Upper lobe of left lung (tissue), 4 donors: ENCODE measurements around the gene SETDB1.

Source experiments
- CTCF ChIP-seq, 6 experiments: fragments of 450-650 bp in 4 of 6; fragments of 200-600 bp in 2 of 6; sonication (generic) in 2 of 6; IDR thresholded peaks; one replicate each; pipeline ENCODE4 v1.5.1; 2016 to 2019; ENCODE audit warnings: antibody characterized with exemption in 6 of 6
- EP300 ChIP-seq, 4 donors: sonication (generic); formaldehyde crosslinking; IDR thresholded peaks; one replicate each; pipeline ENCODE4 v1.5.1; 2017; ENCODE audit warnings: antibody characterized with exemption in 4 of 4, control low read depth in 2 of 4
- POLR2A ChIP-seq, 4 donors: fragments of 450-650 bp; IDR thresholded peaks; one replicate each; pipeline ENCODE4 v1.5.1; 2016 to 2017; ENCODE audit warnings: antibody characterized with exemption in 4 of 4, mild to moderate bottlenecking in 2 of 4
- POLR2AphosphoS5 ChIP-seq, 2 donors: sonication (generic); formaldehyde crosslinking; IDR thresholded peaks; one replicate each; pipeline ENCODE4 v1.5.1; 2017; ENCODE audit warnings: antibody characterized with exemption in 2 of 2

- TF ChIP-seq CTCF (IDR thresholded peaks at IDR 0.05) (no peak), POLR2A (IDR thresholded peaks at IDR 0.05) (no peak), POLR2AphosphoS5 (IDR thresholded peaks at IDR 0.05) (no peak), EP300 (IDR thresholded peaks at IDR 0.05) (no peak)
Observed at GRCh38 chr1:150961756-150962155, 35.6 kb downstream of the SETDB1 start.
